ENCODE data around the gene GPX5.

GRCh38 chr6:28501259-28501658, 24.4 kb upstream of the GPX5 start:
- TF ChIP-seq CTCF (IDR thresholded peaks at IDR 0.05): no peak
- TF ChIP-seq POLR2A (IDR thresholded peaks at IDR 0.05): no peak
